GM12874 (cell line): ENCODE results near the gene EPHX1.
A peak's percentile ranks its signal among the peaks of the same experiment; 100 is the strongest.

ENCODE experiments used
- CTCF ChIP-seq: IDR thresholded peaks from 2 replicates; pipeline ENCODE4 v1.5.1; 2011; ENCODE audit warnings: low read depth, mild to moderate bottlenecking, control low read depth, low read length, moderate library complexity; ENCODE audit not compliant: insufficient read depth

Gene EPHX1

GRCh38 chr1:225877580-225877979, 67.7 kb downstream of the EPHX1 start:
- TF ChIP-seq CTCF = peak; percentile 57

GRCh38 chr1:225878282-225878681, 68.4 kb downstream of the EPHX1 start:
- TF ChIP-seq CTCF = no peak

- TF ChIP-seq CTCF = no peak
Measured at GRCh38 chr1:225879521-225880221, 69.7 kb downstream of the EPHX1 start.

GRCh38 chr1:225880222-225880588, 70.3 kb downstream of the EPHX1 start:
- TF ChIP-seq CTCF = no peak

- TF ChIP-seq CTCF = no peak
Measured at GRCh38 chr1:225880636-225881035, 70.7 kb downstream of the EPHX1 start.

DNA sequence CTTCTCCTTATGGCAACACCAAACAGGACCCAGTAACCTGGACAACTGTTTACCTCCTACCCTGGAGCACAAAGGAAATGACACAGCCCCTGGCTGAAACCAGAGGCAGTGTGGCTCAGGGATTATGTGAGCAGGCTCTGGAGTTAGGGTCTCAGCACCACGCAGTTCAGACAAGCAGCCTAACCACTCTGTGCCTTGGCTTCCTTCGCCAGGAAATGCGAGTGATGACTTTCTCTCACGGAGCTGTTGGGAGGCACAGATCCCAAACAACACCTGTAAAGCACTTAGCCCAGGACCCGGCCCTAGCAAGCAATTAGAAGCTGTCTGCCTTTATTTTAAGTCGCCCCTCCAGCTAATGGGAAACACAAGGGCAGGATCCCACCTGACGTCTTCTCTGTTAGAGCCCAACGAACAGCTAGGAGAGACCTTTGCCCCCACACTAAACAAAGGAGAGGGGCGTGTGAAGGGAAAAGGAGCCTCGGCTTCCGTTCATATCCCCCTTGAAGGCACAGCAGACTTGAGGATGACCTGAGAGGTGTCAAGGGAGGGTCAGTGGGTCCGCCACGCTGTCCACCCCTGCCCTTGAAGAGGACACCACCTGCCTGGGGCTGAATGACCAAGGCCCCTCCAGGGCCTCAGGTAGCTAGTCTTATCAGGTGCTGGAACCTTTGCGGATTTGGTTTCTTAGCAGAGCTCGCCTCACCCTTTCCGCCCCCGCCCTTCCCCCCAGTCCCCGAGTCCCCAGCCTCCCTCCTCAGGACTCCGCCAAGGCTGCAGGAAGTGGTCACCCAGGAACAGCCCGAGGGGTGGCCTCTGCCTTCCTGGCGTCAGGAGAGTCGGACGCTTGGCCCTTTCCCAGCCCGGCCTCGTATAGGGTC, 71.4 kb downstream of the EPHX1 start:
- no peak for TF ChIP-seq CTCF

- peak; percentile 51 for TF ChIP-seq CTCF
Measured at GRCh38 chr1:225881959-225882693, 72.2 kb downstream of the EPHX1 start, which contains the start of gene TMEM63A. TSS of gene TMEM63A (minus strand) at chr1:225882380. CDS start at chr1:225877580, 4,800 bp downstream.
